Spinal cord (tissue), 10 donors: ENCODE data around the gene DYRK2. TPM values are rescaled to one million over a fixed set of nuclear protein-coding genes. Genes with fewer than 3 reads are reported as not detected.

Source experiments
- DNase-seq, 6 donors: peaks; one replicate each; pipeline versions ENCODE4 v3.0.0 to v3.0.0-alpha.2; 2013 to 2015; ENCODE audit warnings: low spot score in 6 of 6, low read depth in 4 of 6
- H3K27ac ChIP-seq: one replicate; pipeline ENCODE4 v1.5.1; 2013; ENCODE audit warnings: low read depth, low read length, control low read depth
- H3K27me3 ChIP-seq: one replicate; pipeline ENCODE4 v1.6.1; 2013; ENCODE audit warnings: low read length; ENCODE audit not compliant: control insufficient read depth, insufficient read depth
- H3K36me3 ChIP-seq: one replicate; pipeline ENCODE4 v1.6.1; 2013; ENCODE audit warnings: low read length; ENCODE audit not compliant: control insufficient read depth, insufficient read depth
- H3K4me1 ChIP-seq: one replicate; pipeline ENCODE4 v1.6.1; 2013; ENCODE audit warnings: low read length; ENCODE audit not compliant: control insufficient read depth, insufficient read depth
- H3K4me3 ChIP-seq: one replicate; pipeline ENCODE4 v1.5.1; 2013; ENCODE audit warnings: low read depth, low read length, control low read depth
- H3K9me3 ChIP-seq: one replicate; pipeline ENCODE4 v1.6.1; 2013; ENCODE audit warnings: low read length; ENCODE audit not compliant: control insufficient read depth, insufficient read depth
- WGBS: methylation state at CpG from one replicate; pipeline ENCODE4 v1.1.5; 2013; ENCODE audit warnings: missing lambda C conversion rate; ENCODE audit not compliant: insufficient coverage; 5-methylcytosine and 5-hydroxymethylcytosine counted together
- polyA plus RNA-seq, 2 donors: library from polyadenylated mRNA; unstranded; fragments of 120-200 nt; gene quantifications; one replicate each; pipeline ENCODE4 v1.2.1, GENCODE V29; 2013; ENCODE audit not compliant: insufficient read length in 2 of 2
- total RNA-seq, 2 donors: library from RNA; depleted of rRNA in 1 of 2; stranded (reverse); fragments of 120-200 nt in 1 of 2; fragments of >200 nt in 1 of 2; gene quantifications; one replicate each; pipeline versions ENCODE4 v1.2.3 to v1.2.4, GENCODE V29; 2013 to 2014
- donor health status: healthy.

DYRK2 gene
- total and polyA plus RNA-seq, 4 donors: 19.4 to 28.8 (median 23.1) TPM

GRCh38 chr12:67638694-67639093 is 9.9 kb upstream of the DYRK2 start:
- no CpG with 5 or more reads among the region's 1 CpG for WGBS
- Histone ChIP-seq H3K27ac (no peak overlapping the region), H3K4me1 (no peaks in the 10 kb centered on the region), H3K9me3 (no peaks in the 10 kb centered on the region), H3K36me3 (no peaks in the 10 kb centered on the region), H3K27me3 (no peaks in the 10 kb centered on the region), H3K4me3 (no peak overlapping the region)
- DNase-seq: no peak

- Histone ChIP-seq H3K36me3 (no peaks in the 10 kb centered on the region), H3K9me3 (no peaks in the 10 kb centered on the region), H3K4me1 (no peaks in the 10 kb centered on the region), H3K27ac (no peak overlapping the region), H3K4me3 (no peak overlapping the region), H3K27me3 (no peaks in the 10 kb centered on the region)
- no CpG with 5 or more reads among the region's 2 CpGs for WGBS
- no peak for DNase-seq
Measured at GRCh38 chr12:67640863-67641262, 7.7 kb upstream of the DYRK2 start.

GRCh38 chr12:67645126-67645525 is 3.4 kb upstream of the DYRK2 start:
- H3K36me3 ChIP-seq: no peaks in the 10 kb centered on the region
- no peak overlapping the region for H3K27ac ChIP-seq
- H3K4me3 ChIP-seq: no peak overlapping the region
- H3K4me1 ChIP-seq: peaks cover 11% of the 10 kb centered on the region
- 96% methylated on average over 4 of the region's 7 CpGs for WGBS
- H3K27me3 ChIP-seq: no peaks in the 10 kb centered on the region
- no peak for DNase-seq
- no peaks in the 10 kb centered on the region for H3K9me3 ChIP-seq

GRCh38 chr12:67645601-67646000 is 2.9 kb upstream of the DYRK2 start:
- Histone ChIP-seq H3K4me3 (no peak overlapping the region), H3K27me3 (no peaks in the 10 kb centered on the region), H3K4me1 (peaks cover 16% of the 10 kb centered on the region), H3K27ac (no peak overlapping the region), H3K36me3 (no peaks in the 10 kb centered on the region), H3K9me3 (no peaks in the 10 kb centered on the region)
- DNase-seq: no peak

- H3K27me3 ChIP-seq: no peaks in the 10 kb centered on the region
- no peak overlapping the region for H3K4me3 ChIP-seq
- WGBS: 93% methylated on average over 2 of the region's 4 CpGs
- no peaks in the 10 kb centered on the region for H3K9me3 ChIP-seq
- H3K4me1 ChIP-seq: peaks cover 17% of the 10 kb centered on the region
- no peak for DNase-seq
- H3K27ac ChIP-seq: no peak overlapping the region
- H3K36me3 ChIP-seq: no peaks in the 10 kb centered on the region
Measured at GRCh38 chr12:67646775-67647174, 1.8 kb upstream of the DYRK2 start.

GRCh38 chr12:67647181-67647798 is 1.3 kb upstream of the DYRK2 start:
- H3K4me3 ChIP-seq: peak overlapping the region; percentile 83
- H3K27me3 ChIP-seq: no peaks in the 10 kb centered on the region
- peak in 2 of 6 donors; percentile 45 to 64 for DNase-seq
- H3K9me3 ChIP-seq: no peaks in the 10 kb centered on the region
- H3K4me1 ChIP-seq: peaks cover 17% of the 10 kb centered on the region
- H3K27ac ChIP-seq: peak overlapping the region; percentile 82
- no peaks in the 10 kb centered on the region for H3K36me3 ChIP-seq
- 28% methylated on average over 18 of the region's 21 CpGs for WGBS

GRCh38 chr12:67647799-67648520 is 585 bp upstream of the DYRK2 start:
- H3K4me3 ChIP-seq: peak overlapping the region; percentile 83

GRCh38 chr12:67649261-67649569 is 670 bp downstream of the DYRK2 start:
- Histone ChIP-seq H3K36me3 (no peaks in the 10 kb centered on the region), H3K27me3 (no peaks in the 10 kb centered on the region), H3K9me3 (no peaks in the 10 kb centered on the region), H3K4me1 (peaks cover 17% of the 10 kb centered on the region), H3K27ac (no peak overlapping the region), H3K4me3 (peak overlapping the region; percentile 80)
- no peak for DNase-seq
- 0% methylated on average over 41 of the region's 41 CpGs for WGBS

More at GRCh38 chr12:67647799-67648520, 585 bp upstream of the DYRK2 start:
- Histone ChIP-seq H3K36me3 (no peaks in the 10 kb centered on the region), H3K9me3 (no peaks in the 10 kb centered on the region), H3K27me3 (no peaks in the 10 kb centered on the region), H3K27ac (peak overlapping the region; percentile 82), H3K4me1 (peaks cover 17% of the 10 kb centered on the region)
- 1% methylated on average over 26 of the region's 41 CpGs for WGBS
- DNase-seq: peak in 3 of 6 donors; percentile 59 to 91 (median 88)

- 0% methylated on average over 61 of the region's 65 CpGs for WGBS
- Histone ChIP-seq H3K9me3 (no peaks in the 10 kb centered on the region), H3K4me3 (peak overlapping the region; percentile 80), H3K27ac (peak overlapping the region; percentile 59), H3K36me3 (no peaks in the 10 kb centered on the region), H3K27me3 (no peaks in the 10 kb centered on the region), H3K4me1 (peaks cover 17% of the 10 kb centered on the region)
- DNase-seq: peak in 2 of 6 donors; percentile 51 to 52
Measured at GRCh38 chr12:67649570-67650387, 1.2 kb downstream of the DYRK2 start.
